H1 (cell line): ENCODE results near the gene CORO6. TPM values are rescaled to one million over a fixed set of nuclear protein-coding genes. Genes with fewer than 3 reads are reported as not detected.

Source experiments
- CTCF ChIA-PET: fragments of 300-600 bp; sonication (Branson Sonifier 250); formaldehyde crosslinking; loops from one replicate; lab custom pipeline; 2021; ENCODE audit not compliant: partially characterized antibody; lab: Charles Lee
- POLR2A ChIA-PET: fragments of 300-600 bp; sonication (Branson Sonifier 250); formaldehyde crosslinking; loops from one replicate; lab custom pipeline; 2021; ENCODE audit warnings: inconsistent platforms; ENCODE audit not compliant: partially characterized antibody; lab: Charles Lee
- DNase-seq, 2 experiments: peaks; one replicate each; pipeline versions ENCODE4 v3.0.0 to v3.0.0-alpha.2; 2010 to 2022; ENCODE audit warnings: low spot score in 2 of 2, low read depth in 1 of 2, mixed read lengths in 1 of 2
- FAIRE-seq: peaks from 2 replicates; lab custom pipeline; 2011; peaks lifted over from hg19 to GRCh38; lab: Jason Lieb, UNC
- H2AFZ ChIP-seq: 2 replicates; pipeline ENCODE4 v1.8.1; 2012; ENCODE audit warnings: low read length, inconsistent platforms
- H2AK5ac ChIP-seq: 2 replicates; pipeline ENCODE4 v1.6.1; 2013; ENCODE audit warnings: low read depth, low read length
- H2BK120ac ChIP-seq: replicated peaks from 2 replicates; pipeline ENCODE3; 2013; ENCODE audit warnings: low read depth, low read length, inconsistent platforms
- H2BK12ac ChIP-seq: 2 replicates; pipeline ENCODE4 v1.6.1; 2013; ENCODE audit warnings: low read depth, low read length
- H2BK15ac ChIP-seq: 2 replicates; pipeline ENCODE4 v1.6.1; 2013; ENCODE audit warnings: low read length
- H2BK20ac ChIP-seq: 2 replicates; pipeline ENCODE4 v1.6.1; 2013; ENCODE audit warnings: low read length
- H2BK5ac ChIP-seq: 2 replicates; pipeline ENCODE4 v1.6.1; 2013; ENCODE audit warnings: low read depth, low read length
- H3K14ac ChIP-seq: 2 replicates; pipeline ENCODE4 v1.6.1; 2013; ENCODE audit warnings: inconsistent platforms; ENCODE audit not compliant: insufficient read length
- H3K18ac ChIP-seq: 2 replicates; pipeline ENCODE4 v1.6.1; 2013; ENCODE audit warnings: low read length; ENCODE audit errors: extremely low read depth
- H3K23ac ChIP-seq: 2 replicates; pipeline ENCODE4 v1.6.1; 2013; ENCODE audit warnings: inconsistent platforms; ENCODE audit not compliant: insufficient read length
- H3K23me2 ChIP-seq: 2 replicates; pipeline ENCODE4 v1.6.1; 2013; ENCODE audit warnings: low read depth, low read length
- H3K27ac ChIP-seq: 2 replicates; pipeline ENCODE4 v1.6.1; 2011; ENCODE audit warnings: low read depth, low read length, inconsistent platforms
- H3K27me3 ChIP-seq, 4 experiments: replicated peaks in 1 of 4; 1 replicate in 1 of 4; 2 replicates in 3 of 4; pipeline versions ENCODE4 v1.6.1 to v1.8.1; 2011 to 2013; ENCODE audit warnings: low read length in 3 of 4, mild to moderate bottlenecking in 3 of 4, inconsistent platforms in 2 of 4, mixed read lengths in 2 of 4, moderate library complexity in 1 of 4; ENCODE audit not compliant: control insufficient read depth in 3 of 4, insufficient read depth in 3 of 4; ENCODE audit errors: extremely low read depth in 1 of 4
- H3K36me3 ChIP-seq, 4 experiments: 2 replicates each; pipeline versions ENCODE4 v1.6.1 to v1.8.1; 2011 to 2013; ENCODE audit warnings: mild to moderate bottlenecking in 4 of 4, low read length in 3 of 4, moderate library complexity in 2 of 4, control low read depth in 1 of 4, inconsistent platforms in 1 of 4; ENCODE audit not compliant: insufficient read depth in 4 of 4, control insufficient read depth in 2 of 4
- H3K4ac ChIP-seq: replicated peaks from 2 replicates; pipeline ENCODE3; 2013; ENCODE audit warnings: low read length, low read depth, mixed read lengths, inconsistent platforms; ENCODE audit not compliant: insufficient read length
- H3K4me1 ChIP-seq, 4 experiments: replicated peaks in 1 of 4; 1 replicate in 1 of 4; 2 replicates in 3 of 4; pipeline versions ENCODE4 v1.6.1 to v1.8.1; 2011 to 2013; ENCODE audit warnings: low read length in 3 of 4, inconsistent platforms in 2 of 4, mixed read lengths in 1 of 4; ENCODE audit not compliant: insufficient read depth in 4 of 4, control insufficient read depth in 3 of 4
- H3K4me2 ChIP-seq, 2 experiments: 2 replicates each; pipeline versions ENCODE4 v1.6.1 to v1.8.1; 2011 to 2013; ENCODE audit warnings: low read depth in 2 of 2, low read length in 2 of 2, control low read depth in 1 of 2, inconsistent platforms in 1 of 2, mild to moderate bottlenecking in 1 of 2; ENCODE audit not compliant: insufficient read depth in 1 of 2
- H3K4me3 ChIP-seq, 4 experiments: fragments of 200-600, 300-600 bp in 1 of 4; sonication (generic), shearing (Covaris generic), sonication (Bioruptor Twin) in 1 of 4; 2 replicates each; pipeline versions ENCODE4 v1.5.1 to v1.8.1; 2011 to 2016; ENCODE audit warnings: low read length in 4 of 4, low read depth in 3 of 4, control low read depth in 2 of 4, inconsistent platforms in 2 of 4, mild to moderate bottlenecking in 2 of 4, mixed read lengths in 1 of 4, moderate library complexity in 1 of 4; ENCODE audit not compliant: insufficient read depth in 2 of 4; ENCODE audit errors: extremely low read depth in 1 of 4
- H3K56ac ChIP-seq: replicated peaks from 2 replicates; pipeline ENCODE3; 2013; ENCODE audit warnings: low read depth, mild to moderate bottlenecking, mixed read lengths, low read length, inconsistent platforms; ENCODE audit not compliant: insufficient read length
- H3K79me1 ChIP-seq: 2 replicates; pipeline ENCODE4 v1.6.1; 2013; ENCODE audit warnings: low read depth, low read length, control low read depth
- H3K79me2 ChIP-seq, 2 experiments: 2 replicates each; pipeline versions ENCODE4 v1.6.1 to v1.8.1; 2012 to 2013; ENCODE audit warnings: low read length in 2 of 2, mild to moderate bottlenecking in 2 of 2, inconsistent platforms in 1 of 2; ENCODE audit not compliant: insufficient read depth in 2 of 2, control insufficient read depth in 1 of 2
- H3K9ac ChIP-seq, 4 experiments: replicated peaks in 1 of 4; 1 replicate in 1 of 4; 2 replicates in 3 of 4; pipeline versions ENCODE4 v1.6.1 to v1.8.1; 2011 to 2013; ENCODE audit warnings: low read depth in 3 of 4, low read length in 3 of 4, control low read depth in 2 of 4, mild to moderate bottlenecking in 2 of 4, moderate library complexity in 2 of 4, inconsistent platforms in 1 of 4; ENCODE audit errors: extremely low read depth in 1 of 4
- H3K9me3 ChIP-seq, 2 experiments: 2 replicates each; pipeline versions ENCODE4 v1.6.1 to v1.8.1; 2012 to 2013; ENCODE audit warnings: mild to moderate bottlenecking in 2 of 2, moderate library complexity in 2 of 2, control low read depth in 1 of 2, inconsistent platforms in 1 of 2, low read depth in 1 of 2, low read length in 1 of 2, mixed read lengths in 1 of 2; ENCODE audit not compliant: insufficient read depth in 2 of 2
- H4K20me1 ChIP-seq, 2 experiments: replicated peaks in 1 of 2; 2 replicates each; pipeline versions ENCODE3 to v1.8.1; 2011 to 2013; ENCODE audit warnings: inconsistent platforms in 2 of 2, low read length in 2 of 2, mild to moderate bottlenecking in 1 of 2; ENCODE audit not compliant: insufficient read depth in 2 of 2, control insufficient read depth in 1 of 2
- H4K5ac ChIP-seq: 2 replicates; pipeline ENCODE4 v1.6.1; 2013; ENCODE audit warnings: low read length, low read depth, mixed read lengths, inconsistent platforms; ENCODE audit not compliant: insufficient read length
- H4K8ac ChIP-seq: 2 replicates; pipeline ENCODE4 v1.8.0; 2013; ENCODE audit warnings: mild to moderate bottlenecking, moderate library complexity, low read length, inconsistent platforms; ENCODE audit not compliant: insufficient read depth; ENCODE audit errors: extremely low read depth
- H4K91ac ChIP-seq: replicated peaks from 2 replicates; pipeline ENCODE3; 2013; ENCODE audit warnings: low read length, mixed read lengths, inconsistent platforms; ENCODE audit not compliant: insufficient read length
- ASH2L ChIP-seq: fragments of 200-600, 300-600 bp; sonication (generic); IDR thresholded peaks from one replicate; pipeline ENCODE4 v1.7.1; 2017; ENCODE audit warnings: low read length
- CHD2 ChIP-seq: IDR thresholded peaks from 2 replicates; pipeline ENCODE4 v1.6.1; 2012; ENCODE audit warnings: low read length, improper control_type of control experiment
- KDM1A ChIP-seq: fragments of 200-600, 300-600 bp; sonication (generic); IDR thresholded peaks from 2 replicates; pipeline ENCODE4 v1.7.1; 2016; ENCODE audit warnings: mild to moderate bottlenecking, low read length, borderline replicate concordance
- SP1 ChIP-seq: IDR thresholded peaks from 2 replicates; pipeline ENCODE4 v1.6.1; 2011; ENCODE audit warnings: low read depth, low read length
- TCF12 ChIP-seq: IDR thresholded peaks from 2 replicates; pipeline ENCODE4 v1.6.1; 2011; ENCODE audit warnings: low read depth, mild to moderate bottlenecking, low read length
- WGBS, 2 experiments: shearing (Covaris generic) in 1 of 2; methylation state at CpG; one replicate each; pipeline versions ENCODE4 v1.1.6 to v1.1.7; 2013 to 2015; ENCODE audit warnings: low lambda C conversion rate in 2 of 2, mixed read lengths in 2 of 2, inconsistent platforms in 1 of 2, low coverage in 1 of 2, missing lambda C conversion rate in 1 of 2; ENCODE audit not compliant: insufficient replicate concordance in 2 of 2, insufficient coverage in 1 of 2, insufficient read length in 1 of 2; ENCODE audit errors: extremely low coverage in 1 of 2, missing lambda C conversion rate in 1 of 2; 5-methylcytosine and 5-hydroxymethylcytosine counted together
- polyA plus RNA-seq, 7 experiments: library from polyadenylated mRNA; depleted of rRNA in 3 of 7; stranded (reverse) in 5 of 7; unstranded in 2 of 7; fragments of >200 nt in 5 of 7; fragments of 200-250 nt in 2 of 7; gene quantifications; 1 replicate in 5 of 7; 2 replicates in 1 of 7; 4 replicates in 1 of 7; pipeline versions ENCODE4 v1.2.1 to v1.2.3, GENCODE V29; 2011 to 2013; ENCODE audit warnings: missing spikeins in 2 of 7, mixed read lengths in 2 of 7
- total RNA-seq: library from RNA; stranded (reverse); fragmentation: NEBNext Ultra II Directional; extraction: Animal tissue kit (Norgen Biotek cat#: 25700); gene quantifications from 2 replicates; pipeline ENCODE4 v1.2.1, GENCODE V29; 2021

Gene CORO6
- total and polyA plus RNA-seq, 2 of the 8 experiments (the other 6 are each of a cell fraction or from before 2014, with no cell fraction given) = 2.5 to 8.6 TPM

DNA sequence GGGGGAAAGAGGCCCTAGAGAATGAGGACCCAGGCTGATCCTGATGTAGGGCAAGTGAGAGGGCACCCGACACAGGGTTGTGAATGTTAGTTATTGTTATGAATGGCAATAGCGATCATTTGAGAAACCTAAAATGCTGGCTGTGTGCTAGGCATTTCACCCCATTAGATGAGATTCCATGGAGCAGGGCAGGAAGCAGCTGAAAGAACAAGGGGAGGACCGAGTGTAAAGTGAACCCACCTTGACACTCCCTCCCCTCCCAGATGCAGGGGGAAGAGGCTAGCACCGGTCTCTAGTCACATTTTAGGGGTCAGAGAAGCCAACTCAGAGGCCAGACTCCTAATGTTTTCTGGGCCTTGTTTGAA lies 553 bp upstream of the CORO6 start:
- peak overlapping the region; percentile 53 to 84 (median 69) for H3K4me3 ChIP-seq
- no peak overlapping the region for H2BK120ac ChIP-seq
- ChIA-PET POLR2A (interaction anchor here (0.6 to 1.4 kb wide), 6 partner anchors 16 to 363 kb away, joined by 3 to 4 read pairs (median 4); partner anchors contain the start of gene NUFIP2), CTCF (interaction anchor here (0.6 to 13.1 kb wide), 11 partner anchors 12 to 473 kb away, joined by 3 to 193 read pairs (median 3); partner anchors contain the start of genes ABHD15, ANKRD13B, SSH2 and TP53I13)
- H2BK15ac ChIP-seq = peak overlapping the region; percentile 75; the same call in 1 of the 2 replicates
- H2BK5ac ChIP-seq = peak overlapping the region; percentile 95; the same call in 1 of the 2 replicates
- H3K4me2 ChIP-seq = peak overlapping the region; percentile 95
- H3K23me2 ChIP-seq = peaks cover 11% of the 10 kb centered on the region; the same call in 1 of the 2 replicates
- peaks cover 8 to 20% (median 16%) of the 10 kb centered on the region in 4 experiments for H3K4me1 ChIP-seq
- H2AK5ac ChIP-seq = no peak overlapping the region
- H2BK20ac ChIP-seq = peak overlapping the region; percentile 72
- H3K14ac ChIP-seq = no peak overlapping the region
- H4K8ac ChIP-seq = peak overlapping the region; percentile 95; the same call in 1 of the 2 replicates
- no peaks in the 10 kb centered on the region for H3K79me2 ChIP-seq
- no peak overlapping the region for H3K56ac ChIP-seq
- TF ChIP-seq TCF12 (no peak), CHD2 (no peak), SP1 (no peak), KDM1A (0 out of 2 replicates have a peak, but pooled peaks have one; percentile 3), ASH2L (peak; percentile 33)
- H3K23ac ChIP-seq = no peak overlapping the region
- peak overlapping the region; percentile 90 for H4K5ac ChIP-seq
- H2BK12ac ChIP-seq = no peak overlapping the region
- H3K79me1 ChIP-seq = no peaks in the 10 kb centered on the region
- H3K4ac ChIP-seq = peak overlapping the region; percentile 70
- peak overlapping the region; percentile 2 for H4K91ac ChIP-seq
- H3K18ac ChIP-seq = 0 out of 2 replicates have a peak overlapping the region, but pooled peaks have one; percentile 74
- H3K27me3 ChIP-seq = peaks cover 5 to 36% (median 26%) of the 10 kb centered on the region in 4 experiments
- peaks cover 0 to 6% of the 10 kb centered on the region in 2 experiments for H4K20me1 ChIP-seq
- peak overlapping the region; percentile 72 for H3K27ac ChIP-seq
- no peaks in the 10 kb centered on the region for H3K9me3 ChIP-seq
- DNase-seq (no peak), FAIRE-seq (peak; percentile 69)
- peak overlapping the region; percentile 85; the same call in 1 of the 2 replicates for H2AFZ ChIP-seq
- 20% methylated on average over 4 of the region's 4 CpGs; no CpG with 5 or more reads in 1 of the 2 experiments for WGBS, 2 experiments
- no peaks in the 10 kb centered on the region for H3K36me3 ChIP-seq
- H3K9ac ChIP-seq = peak overlapping the region in 3 of 4 experiments; percentile 32 to 85 (median 84); a peak in 6 of 7 replicates
